ENCODE data around the gene CCND3. TPM values are rescaled to one million over a fixed set of nuclear protein-coding genes. Genes with fewer than 3 reads are reported as not detected.

CCND3 gene
- total RNA-seq, 1 donor from 2014 or later: 64.8 TPM

- Histone ChIP-seq H3K9ac (ENCODE audit: low read length) (peak overlapping the region; percentile 90), H3K27me3 (ENCODE audit: insufficient read depth, low read length) (no peaks in the 10 kb centered on the region), H3K27ac (ENCODE audit: low read depth, low read length) (no peak overlapping the region), H3K79me2 (ENCODE audit: insufficient read depth, low read length) (peaks cover 46% of the 10 kb centered on the region), H3K4me1 (ENCODE audit: insufficient read depth, low read length) (peaks cover 23% of the 10 kb centered on the region), H3K4me2 (ENCODE audit: low read length) (peak overlapping the region; percentile 92), H4K20me1 (ENCODE audit: insufficient read depth, low read length) (peaks cover 60% of the 10 kb centered on the region), H3K4me3 (ENCODE audit: insufficient read depth, low read depth, low read length) (peak overlapping the region; percentile 97), H3K9me3 (ENCODE audit: insufficient read depth, low read depth, low read length) (no peaks in the 10 kb centered on the region), H2AFZ (ENCODE audit: low read depth, low read length) (no peak overlapping the region), H3K36me3 (ENCODE audit: insufficient read depth, low read length) (peaks cover 13% of the 10 kb centered on the region)
- DNase-seq (ENCODE audit: low read depth): peak; percentile 20
- no peak for FAIRE-seq
- Mint-ChIP-seq H3K36me3 (ENCODE audit: low read depth, unreplicated experiment) (peaks cover 11% of the 10 kb centered on the region), H3K9me3 (ENCODE audit: unreplicated experiment) (no peaks in the 10 kb centered on the region), H3K27me3 (ENCODE audit: low read depth, unreplicated experiment) (no peaks in the 10 kb centered on the region), H3K4me1 (ENCODE audit: low read depth, unreplicated experiment) (peaks cover 30% of the 10 kb centered on the region), H3K4me3 (ENCODE audit: unreplicated experiment) (peak overlapping the region; percentile 95), H3K27ac (ENCODE audit: unreplicated experiment) (peak overlapping the region; percentile 66)
- no peak for TF ChIP-seq EZH2 (IDR thresholded peaks at IDR 0.05; ENCODE audit: insufficient read depth, low read length)
Measured at GRCh38 chr6:41939176-41939847, 2.3 kb downstream of the CCND3 start.

GRCh38 chr6:41938590-41939175 is 2.9 kb downstream of the CCND3 start:
- Histone ChIP-seq H3K79me2 (ENCODE audit: insufficient read depth, low read length) (peaks cover 46% of the 10 kb centered on the region), H3K4me3 (ENCODE audit: insufficient read depth, low read depth, low read length) (no peak overlapping the region), H4K20me1 (ENCODE audit: insufficient read depth, low read length) (peaks cover 64% of the 10 kb centered on the region), H3K36me3 (ENCODE audit: insufficient read depth, low read length) (peaks cover 17% of the 10 kb centered on the region), H3K4me1 (ENCODE audit: insufficient read depth, low read length) (peaks cover 23% of the 10 kb centered on the region), H3K27ac (ENCODE audit: low read depth, low read length) (no peak overlapping the region), H3K9ac (ENCODE audit: low read length) (no peak overlapping the region), H3K4me2 (ENCODE audit: low read length) (peak overlapping the region; percentile 92), H3K9me3 (ENCODE audit: insufficient read depth, low read depth, low read length) (no peaks in the 10 kb centered on the region), H2AFZ (ENCODE audit: low read depth, low read length) (no peak overlapping the region), H3K27me3 (ENCODE audit: insufficient read depth, low read length) (no peaks in the 10 kb centered on the region)
- H3K27ac Mint-ChIP-seq (ENCODE audit: unreplicated experiment): peak overlapping the region; percentile 66
- H3K4me3 Mint-ChIP-seq (ENCODE audit: unreplicated experiment): peak overlapping the region; percentile 95
- H3K27me3 Mint-ChIP-seq (ENCODE audit: low read depth, unreplicated experiment): no peaks in the 10 kb centered on the region
- TF ChIP-seq CTCF (IDR thresholded peaks at IDR 0.05; ENCODE audit: insufficient read depth, low read depth, low read length): no peak
- TF ChIP-seq EZH2 (IDR thresholded peaks at IDR 0.05; ENCODE audit: insufficient read depth, low read length): no peak
- H3K9me3 Mint-ChIP-seq (ENCODE audit: unreplicated experiment): no peaks in the 10 kb centered on the region
- peaks cover 13% of the 10 kb centered on the region for H3K36me3 Mint-ChIP-seq (ENCODE audit: low read depth, unreplicated experiment)
- DNase-seq (ENCODE audit: low read depth) (no peak), FAIRE-seq (no peak)
- peaks cover 30% of the 10 kb centered on the region for H3K4me1 Mint-ChIP-seq (ENCODE audit: low read depth, unreplicated experiment)

GRCh38 chr6:41937861-41938574 is 3.6 kb downstream of the CCND3 start:
- Histone ChIP-seq H3K4me2 (ENCODE audit: low read length) (no peak overlapping the region), H2AFZ (ENCODE audit: low read depth, low read length) (no peak overlapping the region), H3K36me3 (ENCODE audit: insufficient read depth, low read length) (peaks cover 18% of the 10 kb centered on the region), H4K20me1 (ENCODE audit: insufficient read depth, low read length) (peaks cover 64% of the 10 kb centered on the region), H3K79me2 (ENCODE audit: insufficient read depth, low read length) (peaks cover 46% of the 10 kb centered on the region), H3K27me3 (ENCODE audit: insufficient read depth, low read length) (no peaks in the 10 kb centered on the region), H3K27ac (ENCODE audit: low read depth, low read length) (no peak overlapping the region), H3K4me1 (ENCODE audit: insufficient read depth, low read length) (peaks cover 23% of the 10 kb centered on the region), H3K9ac (ENCODE audit: low read length) (no peak overlapping the region), H3K4me3 (ENCODE audit: insufficient read depth, low read depth, low read length) (no peak overlapping the region), H3K9me3 (ENCODE audit: insufficient read depth, low read depth, low read length) (no peaks in the 10 kb centered on the region)
- Mint-ChIP-seq H3K9me3 (ENCODE audit: unreplicated experiment) (no peaks in the 10 kb centered on the region), H3K4me1 (ENCODE audit: low read depth, unreplicated experiment) (peaks cover 30% of the 10 kb centered on the region), H3K27me3 (ENCODE audit: low read depth, unreplicated experiment) (no peaks in the 10 kb centered on the region), H3K4me3 (ENCODE audit: unreplicated experiment) (no peak overlapping the region), H3K36me3 (ENCODE audit: low read depth, unreplicated experiment) (peaks cover 13% of the 10 kb centered on the region), H3K27ac (ENCODE audit: unreplicated experiment) (no peak overlapping the region)
- no peak for FAIRE-seq
- TF ChIP-seq EZH2 (IDR thresholded peaks at IDR 0.05; ENCODE audit: insufficient read depth, low read length): no peak
- TF ChIP-seq CTCF (IDR thresholded peaks at IDR 0.05; ENCODE audit: insufficient read depth, low read depth, low read length): no peak
- no peak for DNase-seq (ENCODE audit: low read depth)

Measured in astrocyte (in vitro differentiated cells and primary cell).